Glutamatergic neuron (in vitro differentiated cells): ENCODE data around the gene ROBO1. TPM values are rescaled to one million over a fixed set of nuclear protein-coding genes. Genes with fewer than 3 reads are reported as not detected.

Experiments used
- DNase-seq: peaks from one replicate; pipeline ENCODE4 v3.0.0; 2022
- H3K27ac Mint-ChIP-seq: one replicate; pipeline ENCODE4 v1.8.0; 2020; ENCODE audit warnings: mild to moderate bottlenecking, mixed read lengths, inconsistent platforms; ENCODE audit not compliant: unreplicated experiment
- H3K27me3 Mint-ChIP-seq: one replicate; pipeline ENCODE4 v1.8.0; 2020; ENCODE audit warnings: mild to moderate bottlenecking, moderate library complexity, mixed read lengths, inconsistent platforms; ENCODE audit not compliant: unreplicated experiment
- H3K36me3 Mint-ChIP-seq: one replicate; pipeline ENCODE4 v1.8.0; 2020; ENCODE audit warnings: mild to moderate bottlenecking, mixed read lengths, inconsistent platforms; ENCODE audit not compliant: unreplicated experiment
- H3K4me1 Mint-ChIP-seq: one replicate; pipeline ENCODE4 v1.8.0; 2020; ENCODE audit warnings: mild to moderate bottlenecking, low read depth, mixed read lengths, inconsistent platforms; ENCODE audit not compliant: unreplicated experiment
- H3K4me3 Mint-ChIP-seq: one replicate; pipeline ENCODE4 v1.8.0; 2020; ENCODE audit warnings: mild to moderate bottlenecking, mixed read lengths, inconsistent platforms; ENCODE audit not compliant: unreplicated experiment
- H3K9me3 Mint-ChIP-seq: one replicate; pipeline ENCODE4 v1.8.0; 2020; ENCODE audit warnings: mild to moderate bottlenecking, moderate library complexity, mixed read lengths, inconsistent platforms; ENCODE audit not compliant: unreplicated experiment
- CTCF ChIP-seq: fragments of 200-600 bp; sonication (generic); IDR thresholded peaks from one replicate; pipeline ENCODE4 v1.5.0; 2021; ENCODE audit not compliant: partially characterized antibody, unreplicated experiment
- total RNA-seq: library from RNA; stranded (reverse); fragmentation: NEBNext Ultra II Directional; extraction: Animal tissue kit (Norgen Biotek cat#: 25700); gene quantifications from one replicate; pipeline ENCODE4 v1.2.1, GENCODE V29; 2021; ENCODE audit not compliant: unreplicated experiment

ROBO1 gene
- total RNA-seq, 1 donor from 2014 or later, result 505 TPM

DNA sequence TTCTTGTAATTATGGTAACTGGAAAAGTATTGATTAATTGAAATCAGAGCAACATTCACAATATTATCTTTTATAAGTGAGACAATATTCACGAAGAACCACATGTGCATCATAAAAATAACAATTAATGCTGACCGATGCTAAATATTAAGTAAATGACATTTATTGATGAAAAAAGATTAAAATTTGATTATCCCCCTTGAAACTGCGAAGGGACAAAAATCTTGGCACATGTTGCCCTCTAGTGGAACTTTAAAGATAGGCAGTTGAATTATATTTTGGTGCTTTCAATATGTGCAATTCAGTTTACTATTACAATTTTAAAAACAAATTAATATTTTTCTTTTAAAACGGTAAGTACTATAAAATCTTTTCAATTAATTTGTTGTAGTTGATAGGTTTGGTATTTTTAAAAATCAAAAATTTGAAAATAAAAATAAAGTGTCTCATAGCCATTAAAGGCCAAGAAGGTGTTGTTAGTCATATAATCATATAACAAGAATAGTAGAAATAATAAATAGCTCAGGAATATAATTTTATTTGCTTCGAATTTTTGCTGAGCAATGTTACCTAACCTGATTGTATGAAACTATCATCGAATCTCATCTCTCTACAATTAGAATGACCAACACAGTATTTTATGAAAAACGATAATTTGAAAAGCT is 270.2 kb downstream of the ROBO1 start:
- no peaks in the 10 kb centered on the region for H3K27me3 Mint-ChIP-seq
- DNase-seq, result no peak

GRCh38 chr3:79491029-79491641 is 276.7 kb downstream of the ROBO1 start:
- TF ChIP-seq CTCF, result no peak
- peaks cover 7% of the 10 kb centered on the region for H3K4me1 Mint-ChIP-seq
- DNase-seq, result no peak
- H3K36me3 Mint-ChIP-seq, result no peaks in the 10 kb centered on the region
- H3K9me3 Mint-ChIP-seq, result no peaks in the 10 kb centered on the region
- no peak overlapping the region for H3K4me3 Mint-ChIP-seq
- no peak overlapping the region for H3K27ac Mint-ChIP-seq
- no peaks in the 10 kb centered on the region for H3K27me3 Mint-ChIP-seq

More for the DNA sequence above, 270.2 kb downstream of the ROBO1 start:
- H3K9me3 Mint-ChIP-seq, result no peaks in the 10 kb centered on the region
- H3K36me3 Mint-ChIP-seq, result no peaks in the 10 kb centered on the region
- peak; percentile 87 for TF ChIP-seq CTCF
- no peaks in the 10 kb centered on the region for H3K4me1 Mint-ChIP-seq
- H3K27ac Mint-ChIP-seq, result no peak overlapping the region
- no peak overlapping the region for H3K4me3 Mint-ChIP-seq

GRCh38 chr3:79490165-79491028 is 277.4 kb downstream of the ROBO1 start:
- no peaks in the 10 kb centered on the region for H3K9me3 Mint-ChIP-seq
- peaks cover 7% of the 10 kb centered on the region for H3K4me1 Mint-ChIP-seq
- no peak overlapping the region for H3K27ac Mint-ChIP-seq
- no peak for DNase-seq
- H3K36me3 Mint-ChIP-seq, result no peaks in the 10 kb centered on the region
- no peak for TF ChIP-seq CTCF
- no peak overlapping the region for H3K4me3 Mint-ChIP-seq
- no peaks in the 10 kb centered on the region for H3K27me3 Mint-ChIP-seq

- H3K4me1 Mint-ChIP-seq, result peaks cover 7% of the 10 kb centered on the region
Measured at GRCh38 chr3:79488407-79488806, 279.4 kb downstream of the ROBO1 start.

More at GRCh38 chr3:79488407-79488806, 279.4 kb downstream of the ROBO1 start:
- H3K27ac Mint-ChIP-seq, result no peak overlapping the region
- no peak for DNase-seq
- no peaks in the 10 kb centered on the region for H3K36me3 Mint-ChIP-seq
- no peaks in the 10 kb centered on the region for H3K9me3 Mint-ChIP-seq
- TF ChIP-seq CTCF, result no peak
- H3K27me3 Mint-ChIP-seq, result no peaks in the 10 kb centered on the region
- no peak overlapping the region for H3K4me3 Mint-ChIP-seq
